Measurements from ENCODE around the gene C18orf63.

- TF ChIP-seq CTCF (IDR thresholded peaks at IDR 0.05) (no peak), EP300 (IDR thresholded peaks at IDR 0.05) (no peak), POLR2A (IDR thresholded peaks at IDR 0.05) (no peak)
These were observed 60.4 kb downstream of the C18orf63 start for GRCh38 chr18:74375999-74376398.

Measured in ovary (tissue), 3 donors.